Lower leg skin (tissue), 4 donors: ENCODE data around the gene C14orf180. TPM values are rescaled to one million over a fixed set of nuclear protein-coding genes. Genes with fewer than 3 reads are reported as not detected.

Source experiments
- DNase-seq, 2 donors: peaks; one replicate each; pipeline ENCODE4 v3.0.0-alpha.2; 2019; ENCODE audit warnings: low spot score in 2 of 2
- H3K4me3 ChIP-seq: fragments of 200-600 bp; sonication (generic); 2 replicates; pipeline ENCODE4 v1.5.1; 2017; ENCODE audit warnings: mild to moderate bottlenecking, low read depth; ENCODE audit not compliant: poor library complexity, severe bottlenecking
- CTCF ChIP-seq, 3 donors: fragments of 450-650 bp; IDR thresholded peaks; one replicate each; pipeline ENCODE4 v1.5.1; 2016; ENCODE audit warnings: antibody characterized with exemption in 3 of 3, mild to moderate bottlenecking in 3 of 3, moderate library complexity in 2 of 3
- POLR2A ChIP-seq, 2 donors: fragments of 450-650 bp; IDR thresholded peaks; one replicate each; pipeline ENCODE4 v1.6.1; 2016 to 2017; ENCODE audit warnings: antibody characterized with exemption in 2 of 2, mild to moderate bottlenecking in 1 of 2, moderate library complexity in 1 of 2
- WGBS, 2 donors: methylation state at CpG; one replicate each; pipeline ENCODE4 v1.1.5; 2018; 5-methylcytosine and 5-hydroxymethylcytosine counted together
- intact Hi-C: fragments of 100-400 bp; cut with DNase I; formaldehyde crosslinking; loops from one replicate; pipeline ENCODE4 v1.15.0; 2023; ENCODE audit warnings: low total_unique reads
- total RNA-seq, 4 donors: library from RNA; depleted of rRNA; stranded (reverse); fragments of >200 nt; gene quantifications; one replicate each; pipeline ENCODE4 v1.1.0, GENCODE V29; 2016

C14orf180 gene
- total RNA-seq, 4 donors from 2014 or later: 0.98 TPM; not detected in 3

- DNase-seq: no peak
- 71 to 86% methylated on average over 11 to 12 of the region's 12 CpGs for WGBS, 2 donors
- no peak for TF ChIP-seq POLR2A (IDR thresholded peaks at IDR 0.05)
- no peak for TF ChIP-seq CTCF (IDR thresholded peaks at IDR 0.05)
- no peak overlapping the region for H3K4me3 ChIP-seq
- intact Hi-C loops: no loop called here
Measured at GRCh38 chr14:104593710-104594136, 14.2 kb downstream of the C14orf180 start.

DNA sequence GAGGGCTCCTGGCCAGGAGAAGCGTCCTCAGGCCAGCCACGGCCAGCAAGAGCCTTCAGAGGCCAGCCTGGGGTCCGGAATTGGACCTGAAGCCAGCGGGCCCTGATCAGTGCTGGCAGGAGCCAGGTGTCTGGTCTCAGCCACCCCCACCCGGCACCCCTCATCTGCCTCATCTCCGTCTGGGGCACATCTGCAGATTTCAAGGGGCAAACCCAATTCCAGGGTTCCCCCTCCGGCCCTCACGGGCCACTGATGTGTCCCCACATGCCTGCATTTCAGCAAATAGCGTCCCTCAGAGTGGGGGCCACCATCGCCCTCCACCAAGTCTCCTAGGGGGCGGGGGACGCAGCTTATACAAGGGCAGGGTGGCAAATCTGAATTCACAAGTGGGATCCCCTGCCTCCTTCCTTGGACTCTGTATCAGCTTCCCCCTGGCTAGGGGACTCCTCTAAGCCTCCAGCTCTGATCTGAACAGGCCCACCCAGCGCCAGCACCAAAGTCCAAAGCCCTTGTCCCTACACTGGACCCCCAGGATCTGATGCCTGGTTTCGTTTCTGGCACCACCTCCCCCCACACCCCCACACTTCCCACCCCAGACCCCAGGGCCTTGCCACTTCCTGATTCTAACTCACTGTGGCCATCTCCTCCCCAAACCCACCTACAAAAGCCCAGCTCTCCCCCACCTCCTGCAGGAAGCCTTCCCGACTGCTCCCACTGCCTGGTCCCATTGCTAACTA, 14.9 kb downstream of the C14orf180 start:
- intact Hi-C loops: no loop called here
- no peak for TF ChIP-seq POLR2A (IDR thresholded peaks at IDR 0.05)
- no peak for TF ChIP-seq CTCF (IDR thresholded peaks at IDR 0.05)
- 83 to 88% methylated on average over 10 to 15 of the region's 15 CpGs for WGBS, 2 donors
- no peak for DNase-seq
- H3K4me3 ChIP-seq: no peak overlapping the region

DNA sequence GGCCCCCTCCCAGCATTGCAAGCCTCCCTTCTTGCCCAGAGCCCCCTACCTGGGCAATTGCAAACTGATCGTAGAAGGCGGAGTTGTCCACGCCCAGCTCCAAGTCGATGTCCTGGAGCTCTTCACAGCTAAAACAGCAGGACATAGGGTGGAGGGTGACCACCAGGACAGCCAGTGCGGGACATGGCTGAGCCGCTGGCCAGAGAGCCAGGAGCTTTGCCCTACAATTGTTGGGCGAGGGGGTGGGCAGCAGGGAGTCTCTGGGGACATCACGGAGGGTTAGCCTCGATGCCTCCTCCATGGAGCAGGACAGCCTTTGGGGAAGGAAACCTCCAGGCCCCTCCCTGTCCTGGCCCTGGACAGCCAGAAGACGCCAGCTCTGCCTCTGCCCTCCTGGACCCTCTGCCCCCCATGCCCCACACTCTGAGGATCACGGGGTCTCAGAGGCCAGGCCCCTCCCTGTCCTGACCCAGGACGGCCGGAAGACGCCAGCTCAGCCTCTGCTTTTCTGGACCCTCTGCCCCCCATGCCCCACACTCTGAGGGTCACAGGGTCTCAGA, 15.6 kb downstream of the C14orf180 start:
- DNase-seq: no peak
- TF ChIP-seq POLR2A (IDR thresholded peaks at IDR 0.05) (no peak), CTCF (IDR thresholded peaks at IDR 0.05) (no peak)
- H3K4me3 ChIP-seq: no peak overlapping the region
- intact Hi-C loops: no loop called here
- WGBS, 2 donors: 89% methylated on average over 8 to 14 of the region's 14 CpGs

DNA sequence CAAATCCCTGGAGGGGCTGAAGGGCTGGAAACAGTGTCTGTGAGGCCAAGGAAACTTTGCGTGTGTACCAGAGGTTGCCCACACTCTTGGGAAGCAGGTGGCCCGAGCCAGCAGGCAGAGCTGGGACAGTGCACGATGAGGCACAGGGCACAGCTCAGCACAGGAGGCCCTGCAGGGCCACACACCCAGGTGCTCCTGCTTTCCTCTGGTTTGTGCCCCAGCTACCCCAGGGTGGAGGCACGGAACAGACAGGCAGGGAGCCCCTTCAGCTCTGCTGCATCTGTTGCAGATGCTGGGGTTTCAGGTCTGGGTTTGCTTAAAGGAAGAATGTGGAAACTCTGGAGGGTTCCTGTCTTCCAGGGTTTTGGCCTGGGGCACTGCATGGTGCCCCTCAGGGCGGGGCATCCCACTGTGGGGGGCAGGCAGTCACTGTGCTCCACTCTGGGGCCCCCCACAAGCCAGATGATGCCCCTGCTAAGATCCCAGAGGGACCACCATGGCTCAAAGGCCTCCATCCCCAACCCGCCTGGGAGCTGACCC, 16.4 kb downstream of the C14orf180 start:
- 81 to 88% methylated on average over 4 to 6 of the region's 6 CpGs for WGBS, 2 donors
- H3K4me3 ChIP-seq: no peak overlapping the region
- TF ChIP-seq CTCF (IDR thresholded peaks at IDR 0.05) (no peak), POLR2A (IDR thresholded peaks at IDR 0.05) (no peak)
- DNase-seq: no peak
- intact Hi-C loops: no loop called here

DNA sequence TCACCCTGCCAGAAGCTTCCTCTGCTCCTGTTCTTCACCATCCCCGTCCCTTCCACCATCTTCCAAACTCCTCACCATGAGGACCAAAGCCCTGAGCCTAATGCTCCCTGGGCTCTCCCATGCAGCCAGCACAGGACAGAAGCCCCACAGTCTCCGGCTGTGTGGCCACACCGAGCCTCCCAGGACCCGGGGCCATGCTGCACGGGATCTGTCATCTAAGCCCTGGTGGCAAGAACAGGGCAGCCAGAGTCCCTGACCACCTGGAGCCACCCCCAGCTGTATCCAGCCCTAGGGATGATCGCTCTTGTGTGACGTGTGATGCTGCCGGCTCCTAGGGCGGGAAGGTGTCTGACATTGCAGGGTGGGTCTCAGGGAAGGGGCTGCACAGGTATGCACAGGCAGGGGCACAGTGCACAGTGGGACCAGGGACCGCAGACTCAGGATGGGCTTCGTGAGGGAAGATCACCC, 16.9 kb downstream of the C14orf180 start:
- intact Hi-C loops: no loop called here
- 83 to 87% methylated on average over 7 to 11 of the region's 11 CpGs for WGBS, 2 donors
- TF ChIP-seq CTCF (IDR thresholded peaks at IDR 0.05) (no peak), POLR2A (IDR thresholded peaks at IDR 0.05) (no peak)
- H3K4me3 ChIP-seq: no peak overlapping the region
- no peak for DNase-seq
